ENCODE results near the gene CLRN3.

The CLRN3 gene, protein sequence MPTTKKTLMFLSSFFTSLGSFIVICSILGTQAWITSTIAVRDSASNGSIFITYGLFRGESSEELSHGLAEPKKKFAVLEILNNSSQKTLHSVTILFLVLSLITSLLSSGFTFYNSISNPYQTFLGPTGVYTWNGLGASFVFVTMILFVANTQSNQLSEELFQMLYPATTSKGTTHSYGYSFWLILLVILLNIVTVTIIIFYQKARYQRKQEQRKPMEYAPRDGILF

DNA sequence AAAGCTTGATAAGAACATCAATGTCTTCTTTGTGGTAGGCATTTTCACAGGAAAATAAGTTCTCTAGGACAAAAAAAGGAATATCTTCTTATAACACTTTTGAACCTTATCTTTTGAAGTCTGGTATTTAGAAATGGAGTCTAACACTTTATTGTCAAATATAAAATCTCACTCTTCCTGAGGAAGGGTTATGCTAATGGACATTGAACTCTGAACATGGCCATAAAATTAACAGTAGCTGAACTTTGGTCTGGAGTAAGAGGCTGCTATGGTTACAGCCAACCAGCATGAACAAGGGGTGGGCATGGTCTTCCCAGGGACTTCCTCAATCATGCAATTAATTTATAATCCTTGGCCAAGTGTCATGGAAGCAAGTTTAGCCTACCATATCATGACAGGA, at the start of gene CLRN3:
TSS of gene CLRN3 (minus strand) at position 199 of the 400 bp plus-strand sequence. CDS start at position 42, 157 bp downstream.
- in situ Hi-C loops (cut with HindIII; ENCODE audit: low sequenced_read_pairs) = no loop called here
- TF ChIP-seq, protein P1, sequence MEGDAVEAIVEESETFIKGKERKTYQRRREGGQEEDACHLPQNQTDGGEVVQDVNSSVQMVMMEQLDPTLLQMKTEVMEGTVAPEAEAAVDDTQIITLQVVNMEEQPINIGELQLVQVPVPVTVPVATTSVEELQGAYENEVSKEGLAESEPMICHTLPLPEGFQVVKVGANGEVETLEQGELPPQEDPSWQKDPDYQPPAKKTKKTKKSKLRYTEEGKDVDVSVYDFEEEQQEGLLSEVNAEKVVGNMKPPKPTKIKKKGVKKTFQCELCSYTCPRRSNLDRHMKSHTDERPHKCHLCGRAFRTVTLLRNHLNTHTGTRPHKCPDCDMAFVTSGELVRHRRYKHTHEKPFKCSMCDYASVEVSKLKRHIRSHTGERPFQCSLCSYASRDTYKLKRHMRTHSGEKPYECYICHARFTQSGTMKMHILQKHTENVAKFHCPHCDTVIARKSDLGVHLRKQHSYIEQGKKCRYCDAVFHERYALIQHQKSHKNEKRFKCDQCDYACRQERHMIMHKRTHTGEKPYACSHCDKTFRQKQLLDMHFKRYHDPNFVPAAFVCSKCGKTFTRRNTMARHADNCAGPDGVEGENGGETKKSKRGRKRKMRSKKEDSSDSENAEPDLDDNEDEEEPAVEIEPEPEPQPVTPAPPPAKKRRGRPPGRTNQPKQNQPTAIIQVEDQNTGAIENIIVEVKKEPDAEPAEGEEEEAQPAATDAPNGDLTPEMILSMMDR (IDR thresholded peaks at IDR 0.05; ENCODE audit: low read depth, low read length, missing control alignments) = no peak
- H3K4me3 ChIP-seq (ENCODE audit: low read depth, low read length) = no peak within 1 kb of the TSS
- DNase-seq (ENCODE audit: low read depth) = no peak

DNA sequence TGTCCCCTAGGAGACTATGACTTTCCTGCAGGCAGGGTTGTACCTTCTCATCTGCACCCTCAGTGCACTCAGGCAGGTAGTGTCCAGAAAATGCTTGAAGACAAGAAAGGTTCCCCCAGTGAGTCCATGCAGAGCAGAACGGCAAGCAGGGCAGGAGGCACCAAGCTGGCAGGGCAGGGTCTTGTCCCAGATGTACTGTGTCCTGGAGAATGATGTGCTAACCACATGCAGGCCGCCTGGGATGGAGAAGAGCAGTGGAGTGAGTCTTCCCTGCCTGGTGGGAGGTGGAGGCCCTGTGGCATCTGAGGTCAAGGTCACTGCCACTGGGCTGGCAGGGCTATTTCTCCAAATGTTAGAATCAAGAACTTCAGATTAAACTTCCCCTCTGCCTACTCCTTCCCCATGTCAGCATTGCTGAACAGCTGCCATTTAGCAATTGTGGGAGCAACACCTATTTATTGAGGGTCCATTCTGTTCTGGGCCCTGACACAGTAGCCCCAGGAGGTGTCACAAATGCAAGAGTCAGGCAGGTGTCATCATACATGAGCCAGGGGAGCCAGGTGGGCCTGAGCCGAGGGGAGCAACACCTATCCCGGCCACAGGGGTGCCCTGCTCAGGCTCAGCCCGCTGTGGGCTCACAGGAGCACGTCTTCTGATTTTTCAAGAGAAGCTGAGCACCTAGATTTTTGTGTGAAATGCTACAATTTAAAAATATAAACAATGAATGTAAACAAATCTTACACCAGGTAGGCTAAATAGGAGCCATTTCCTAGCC, 48.3 kb upstream of the CLRN3 start:
- TF ChIP-seq, protein P1 (IDR thresholded peaks at IDR 0.05; ENCODE audit: low read depth, low read length, missing control alignments) = no peak
- in situ Hi-C loops (cut with HindIII; ENCODE audit: low sequenced_read_pairs) = no loop called here
- no peak for DNase-seq (ENCODE audit: low read depth)
- no peak overlapping the region for H3K4me3 ChIP-seq (ENCODE audit: low read depth, low read length)

DNA sequence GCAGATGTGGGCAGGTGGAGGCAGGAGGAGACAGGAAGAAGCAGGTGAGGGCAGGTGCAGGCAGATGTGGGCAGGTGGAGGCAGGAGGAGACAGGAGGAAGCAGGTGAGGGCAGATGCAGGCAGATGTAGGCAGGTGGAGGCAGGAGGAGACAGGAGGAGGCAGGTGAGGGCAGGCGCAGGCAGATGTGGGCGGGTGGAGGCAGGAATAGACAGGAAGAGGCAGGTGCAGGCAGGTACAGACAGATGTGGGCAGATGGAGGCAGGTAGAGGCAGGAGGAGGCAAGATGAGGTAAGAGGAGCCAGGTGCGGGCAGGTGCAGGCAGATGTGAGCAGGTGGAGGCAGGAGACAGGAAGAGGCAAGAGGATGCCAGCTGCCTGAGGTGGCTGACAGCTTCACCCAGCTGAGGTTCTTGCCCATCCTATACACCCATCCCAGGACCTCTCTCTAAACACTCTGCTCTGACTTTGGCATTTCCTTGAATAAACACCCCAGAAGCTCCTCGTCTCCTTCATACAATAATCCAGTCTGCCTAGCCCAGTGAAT, 47.1 kb upstream of the CLRN3 start:
- no peak for DNase-seq (ENCODE audit: low read depth)
- no peak overlapping the region for H3K4me3 ChIP-seq (ENCODE audit: low read depth, low read length)
- in situ Hi-C loops (cut with HindIII; ENCODE audit: low sequenced_read_pairs) = no loop called here
- TF ChIP-seq, protein P1 (IDR thresholded peaks at IDR 0.05; ENCODE audit: low read depth, low read length, missing control alignments) = no peak

DNA sequence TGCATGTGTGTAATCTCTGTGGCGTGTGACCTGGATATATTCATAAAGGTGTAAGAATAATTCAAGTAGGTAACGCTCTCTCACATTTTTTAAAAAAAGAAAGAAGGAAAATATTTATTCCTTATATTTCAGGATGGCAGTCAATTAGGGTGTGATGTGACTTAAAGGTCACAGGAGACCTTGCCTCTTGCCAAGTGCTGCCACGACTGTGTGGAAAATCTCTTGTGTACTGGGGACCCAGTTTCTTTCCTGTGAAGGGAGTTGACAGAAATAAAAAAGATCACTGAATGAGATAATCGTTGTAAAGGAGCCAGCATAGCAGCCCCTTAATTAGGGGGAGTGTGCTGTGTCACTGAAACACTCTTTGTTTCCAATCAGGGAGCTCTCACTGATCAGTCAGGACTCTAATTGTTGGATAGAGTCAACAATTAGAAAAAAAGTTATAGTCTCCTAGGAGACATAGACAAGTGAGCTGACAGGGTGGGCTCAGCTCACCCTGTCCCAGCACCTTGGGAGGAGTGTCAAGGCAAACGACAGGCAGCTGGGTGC, 45.2 kb upstream of the CLRN3 start:
- TF ChIP-seq, protein P1 (IDR thresholded peaks at IDR 0.05; ENCODE audit: low read depth, low read length, missing control alignments) = no peak
- H3K4me3 ChIP-seq (ENCODE audit: low read depth, low read length) = no peak overlapping the region
- in situ Hi-C loops (cut with HindIII; ENCODE audit: low sequenced_read_pairs) = no loop called here
- no peak for DNase-seq (ENCODE audit: low read depth)

DNA sequence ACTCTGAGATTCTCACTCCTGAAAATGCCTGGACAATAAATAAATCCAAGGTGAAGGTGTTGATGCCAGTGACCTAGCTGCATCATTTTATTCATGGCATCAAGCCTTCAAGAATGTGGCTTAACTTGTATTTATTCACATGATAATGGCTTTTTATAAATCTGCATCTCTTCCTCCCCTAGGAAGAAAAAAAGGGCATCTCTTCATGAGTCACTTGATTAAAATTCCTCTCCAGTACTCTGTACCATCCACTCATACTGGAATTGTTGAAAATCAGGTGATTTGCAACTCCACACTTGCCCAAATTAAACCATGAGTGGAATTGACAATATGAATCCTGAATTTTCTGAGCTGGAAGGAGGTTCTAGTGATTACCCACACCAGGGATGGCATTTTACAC, 44.3 kb upstream of the CLRN3 start:
- DNase-seq (ENCODE audit: low read depth) = no peak
- H3K4me3 ChIP-seq (ENCODE audit: low read depth, low read length) = no peak overlapping the region
- TF ChIP-seq, protein P1 (IDR thresholded peaks at IDR 0.05; ENCODE audit: low read depth, low read length, missing control alignments) = no peak
- in situ Hi-C loops (cut with HindIII; ENCODE audit: low sequenced_read_pairs) = no loop called here

DNA sequence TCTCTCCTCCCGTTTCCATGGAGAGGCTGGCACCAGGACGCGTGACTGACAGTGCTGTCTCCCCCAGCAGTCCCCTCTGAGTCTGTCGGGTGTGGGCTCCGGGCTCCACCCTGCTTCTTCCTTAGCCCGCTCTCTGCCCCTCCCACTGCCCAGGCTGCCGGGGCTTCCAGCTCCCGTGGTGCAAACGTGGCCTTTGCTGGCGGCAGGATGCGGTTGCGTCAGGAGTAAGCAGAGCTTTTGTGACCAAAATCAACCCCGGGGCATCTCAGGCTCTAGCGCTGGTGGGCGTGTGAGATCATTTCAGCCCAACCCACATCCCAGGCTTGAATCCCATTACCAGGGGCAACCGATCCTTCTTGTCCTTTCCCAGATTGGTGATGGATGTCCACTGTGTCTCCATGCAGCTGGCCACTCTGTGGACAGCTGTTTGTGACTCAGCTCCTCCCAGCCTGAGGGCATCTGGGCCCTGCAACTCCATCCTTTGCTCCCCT, 42.4 kb upstream of the CLRN3 start:
- no peak overlapping the region for H3K4me3 ChIP-seq (ENCODE audit: low read depth, low read length)
- in situ Hi-C loops (cut with HindIII; ENCODE audit: low sequenced_read_pairs) = no loop called here
- DNase-seq (ENCODE audit: low read depth) = no peak
- TF ChIP-seq, protein P1 (IDR thresholded peaks at IDR 0.05; ENCODE audit: low read depth, low read length, missing control alignments) = no peak
